ENCODE results near the gene ZBTB7C. TPM values are rescaled to one million over a fixed set of nuclear protein-coding genes. Genes with fewer than 3 reads are reported as not detected.

Gene ZBTB7C
- polyA plus RNA-seq, 2 of the 4 experiments (the other 2 are of a cell fraction), result 0.10 to 0.12 TPM

DNA sequence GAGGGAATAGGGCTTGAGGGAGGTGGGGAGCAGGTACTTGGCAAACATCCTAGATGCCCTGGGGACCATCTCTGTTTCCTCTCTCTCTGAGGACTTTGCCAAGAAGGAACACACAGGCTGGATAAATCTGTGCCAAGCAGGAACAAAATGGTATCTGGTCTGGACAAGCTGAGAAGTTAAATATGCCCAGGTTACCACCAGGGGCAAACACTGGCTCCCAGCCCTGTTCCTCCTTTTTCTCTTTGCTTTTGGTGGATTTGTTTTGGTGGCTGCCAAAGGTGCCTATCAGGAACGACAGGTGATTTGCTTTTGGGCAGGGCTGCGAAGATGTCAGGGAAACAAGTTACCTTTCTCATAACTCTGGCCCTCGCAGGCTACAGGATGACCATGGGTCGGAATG, 251.2 kb downstream of the ZBTB7C start:
- ATAC-seq, result no peak
- Histone ChIP-seq H3K4me3 (no peak overlapping the region), H3K4me1 (peaks cover 17% of the 10 kb centered on the region), H3K27ac (no peak overlapping the region), H3K9me3 (no peaks in the 10 kb centered on the region), H3K4me2 (no peak overlapping the region)
- 83% methylated on average over 3 of the region's 4 CpGs for WGBS (ENCODE audit: missing lambda C conversion rate)
- no peak for TF ChIP-seq MYC (IDR thresholded peaks at IDR 0.05; ENCODE audit: borderline replicate concordance, low read length)
- no peak for TF ChIP-seq HEYL (CRISPR knock-in tag; IDR thresholded peaks at IDR 0.05)
- no peak for TF ChIP-seq EP300 (IDR thresholded peaks at IDR 0.05)
- no peak for TF ChIP-seq BHLHE40 (IDR thresholded peaks at IDR 0.05; ENCODE audit: low read depth, low read length)
- TF ChIP-seq HOXB5 (CRISPR knock-in tag; IDR thresholded peaks at IDR 0.05), result no peak
- no peak for TF ChIP-seq HOXB13 (CRISPR knock-in tag; IDR thresholded peaks at IDR 0.05; ENCODE audit: low read depth)
- TF ChIP-seq FOXS1 (CRISPR knock-in tag; IDR thresholded peaks at IDR 0.05), result no peak
- no peak for TF ChIP-seq FOSB (CRISPR knock-in tag; IDR thresholded peaks at IDR 0.05)
- no peak for TF ChIP-seq POLR2A (IDR thresholded peaks at IDR 0.05; ENCODE audit: low read length)
- TF ChIP-seq, protein P1, sequence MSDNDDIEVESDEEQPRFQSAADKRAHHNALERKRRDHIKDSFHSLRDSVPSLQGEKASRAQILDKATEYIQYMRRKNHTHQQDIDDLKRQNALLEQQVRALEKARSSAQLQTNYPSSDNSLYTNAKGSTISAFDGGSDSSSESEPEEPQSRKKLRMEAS (IDR thresholded peaks at IDR 0.05), result no peak
- no peak for TF ChIP-seq NR3C1 (IDR thresholded peaks at IDR 0.05)
- ChIA-PET CTCF (interaction anchor here (1.3 kb wide), 1 partner anchor 14 kb away, joined by 3 read pairs; no protein-coding TSS in a partner anchor), POLR2A (no interaction called here)
- FAIRE-seq, result no peak
- no peak for DNase-seq (ENCODE audit: low read depth in 1 of 2, low spot score in 1 of 2)

DNA sequence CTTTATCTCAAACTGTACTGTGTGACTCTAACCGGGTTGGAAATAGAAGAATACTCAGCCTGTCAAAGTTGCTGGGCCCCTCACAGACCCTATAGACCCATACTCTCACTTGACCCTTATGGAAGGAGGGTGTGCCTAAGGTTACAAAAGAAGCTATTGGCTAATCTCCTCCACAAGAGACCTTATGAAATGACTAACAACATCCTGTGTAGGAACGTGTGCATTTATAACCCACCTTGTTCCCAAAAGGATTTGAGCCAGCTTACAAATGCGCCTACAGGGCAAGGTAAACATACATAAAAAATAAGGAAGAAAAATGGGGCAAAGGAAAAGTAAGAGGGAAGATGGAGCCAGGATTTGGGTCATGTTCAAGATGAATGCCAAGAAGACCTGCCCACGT, 253.3 kb downstream of the ZBTB7C start:
- Histone ChIP-seq H3K27ac (no peak overlapping the region), H3K4me3 (no peak overlapping the region), H3K4me1 (peaks cover 13% of the 10 kb centered on the region), H3K9me3 (no peaks in the 10 kb centered on the region), H3K4me2 (no peak overlapping the region)
- FAIRE-seq (no peak), DNase-seq (ENCODE audit: low read depth in 1 of 2, low spot score in 1 of 2) (no peak), ATAC-seq (no peak)
- TF ChIP-seq ZFP36 (IDR thresholded peaks at IDR 0.05; ENCODE audit: borderline replicate concordance, partially characterized antibody) (no peak), NPAS2 (CRISPR knock-in tag; IDR thresholded peaks at IDR 0.05; ENCODE audit: borderline replicate concordance) (no peak), HDAC2 (IDR thresholded peaks at IDR 0.05) (no peak), NFE2L2 (conservative IDR thresholded peaks at IDR 0.05; ENCODE audit: low read length) (no peak)
- ChIA-PET CTCF (no interaction called here), POLR2A (no interaction called here)
- 70% methylated on average over 4 of the region's 4 CpGs for WGBS (ENCODE audit: missing lambda C conversion rate)

DNA sequence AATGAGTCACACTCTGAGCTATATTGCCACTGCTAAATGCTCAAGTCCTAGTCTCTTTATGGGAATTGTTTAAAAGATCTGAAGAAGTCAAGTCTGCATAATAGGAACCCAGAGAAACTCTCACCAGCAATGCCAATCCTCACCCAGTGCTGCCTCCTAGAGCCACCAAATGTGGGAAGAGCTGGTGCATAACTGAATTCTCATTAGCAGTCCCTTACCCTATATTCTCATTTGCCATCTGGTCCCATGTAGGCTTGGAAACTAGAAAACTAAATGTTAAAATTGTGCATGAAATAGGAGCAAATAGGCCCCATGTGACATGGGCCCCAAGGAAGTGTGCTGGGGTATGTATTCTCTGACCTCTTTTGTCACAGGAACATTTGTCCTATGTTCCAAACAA, 254.4 kb downstream of the ZBTB7C start:
- Histone ChIP-seq H3K4me3 (no peak overlapping the region), H3K27ac (no peak overlapping the region), H3K9me3 (no peaks in the 10 kb centered on the region), H3K4me2 (no peak overlapping the region), H3K4me1 (peaks cover 9% of the 10 kb centered on the region)
- no peak for TF ChIP-seq SREBF2 (IDR thresholded peaks at IDR 0.05)
- no peak for TF ChIP-seq TP53 (CRISPR knock-in tag; IDR thresholded peaks at IDR 0.05)
- no peak for TF ChIP-seq RAD21 (conservative IDR thresholded peaks at IDR 0.05 in 1 of 2, IDR thresholded peaks at IDR 0.05 in 1 of 2)
- no peak for TF ChIP-seq ZFP36 (IDR thresholded peaks at IDR 0.05; ENCODE audit: borderline replicate concordance, partially characterized antibody)
- TF ChIP-seq HOXB5 (CRISPR knock-in tag; IDR thresholded peaks at IDR 0.05), result no peak
- TF ChIP-seq ZSCAN20 (CRISPR knock-in tag; IDR thresholded peaks at IDR 0.05), result no peak
- no peak for TF ChIP-seq ZC3H11A (IDR thresholded peaks at IDR 0.05)
- TF ChIP-seq, protein P2, sequence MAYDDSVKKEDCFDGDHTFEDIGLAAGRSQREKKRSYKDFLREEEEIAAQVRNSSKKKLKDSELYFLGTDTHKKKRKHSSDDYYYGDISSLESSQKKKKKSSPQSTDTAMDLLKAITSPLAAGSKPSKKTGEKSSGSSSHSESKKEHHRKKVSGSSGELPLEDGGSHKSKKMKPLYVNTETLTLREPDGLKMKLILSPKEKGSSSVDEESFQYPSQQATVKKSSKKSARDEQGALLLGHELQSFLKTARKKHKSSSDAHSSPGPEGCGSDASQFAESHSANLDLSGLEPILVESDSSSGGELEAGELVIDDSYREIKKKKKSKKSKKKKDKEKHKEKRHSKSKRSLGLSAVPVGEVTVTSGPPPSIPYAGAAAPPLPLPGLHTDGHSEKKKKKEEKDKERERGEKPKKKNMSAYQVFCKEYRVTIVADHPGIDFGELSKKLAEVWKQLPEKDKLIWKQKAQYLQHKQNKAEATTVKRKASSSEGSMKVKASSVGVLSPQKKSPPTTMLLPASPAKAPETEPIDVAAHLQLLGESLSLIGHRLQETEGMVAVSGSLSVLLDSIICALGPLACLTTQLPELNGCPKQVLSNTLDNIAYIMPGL (CRISPR knock-in tag; IDR thresholded peaks at IDR 0.05; ENCODE audit: borderline replicate concordance), result no peak
- TF ChIP-seq HDAC2 (IDR thresholded peaks at IDR 0.05), result no peak
- TF ChIP-seq, protein P3, sequence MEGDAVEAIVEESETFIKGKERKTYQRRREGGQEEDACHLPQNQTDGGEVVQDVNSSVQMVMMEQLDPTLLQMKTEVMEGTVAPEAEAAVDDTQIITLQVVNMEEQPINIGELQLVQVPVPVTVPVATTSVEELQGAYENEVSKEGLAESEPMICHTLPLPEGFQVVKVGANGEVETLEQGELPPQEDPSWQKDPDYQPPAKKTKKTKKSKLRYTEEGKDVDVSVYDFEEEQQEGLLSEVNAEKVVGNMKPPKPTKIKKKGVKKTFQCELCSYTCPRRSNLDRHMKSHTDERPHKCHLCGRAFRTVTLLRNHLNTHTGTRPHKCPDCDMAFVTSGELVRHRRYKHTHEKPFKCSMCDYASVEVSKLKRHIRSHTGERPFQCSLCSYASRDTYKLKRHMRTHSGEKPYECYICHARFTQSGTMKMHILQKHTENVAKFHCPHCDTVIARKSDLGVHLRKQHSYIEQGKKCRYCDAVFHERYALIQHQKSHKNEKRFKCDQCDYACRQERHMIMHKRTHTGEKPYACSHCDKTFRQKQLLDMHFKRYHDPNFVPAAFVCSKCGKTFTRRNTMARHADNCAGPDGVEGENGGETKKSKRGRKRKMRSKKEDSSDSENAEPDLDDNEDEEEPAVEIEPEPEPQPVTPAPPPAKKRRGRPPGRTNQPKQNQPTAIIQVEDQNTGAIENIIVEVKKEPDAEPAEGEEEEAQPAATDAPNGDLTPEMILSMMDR (IDR thresholded peaks at IDR 0.05), result no peak
- ChIA-PET CTCF (no interaction called here), POLR2A (no interaction called here)
- no peak for ATAC-seq
- DNase-seq (ENCODE audit: low read depth in 1 of 2, low spot score in 1 of 2), result no peak
- FAIRE-seq, result no peak

All from A549 (cell line).